Skin of body (tissue), 3 donors: Measurements from ENCODE around the gene ATP2C1. TPM values are rescaled to one million over a fixed set of nuclear protein-coding genes. Genes with fewer than 3 reads are reported as not detected.
"Not testable (repeated sequence)": the region's sequence is repeated elsewhere in the genome, so short reads cannot be mapped to it uniquely, and the experiment has no call there.

ENCODE experiments used
- DNase-seq: peaks from one replicate; lab custom pipeline; 2025; lab: John Stamatoyannopoulos, UW
- small RNA-seq: library from RNA; depleted of rRNA; stranded (forward); fragments of <200 nt; gene quantifications from one replicate; pipeline ENCODE3, GENCODE V24; 2014; ENCODE audit warnings: low replicate concordance
- total RNA-seq: library from RNA; depleted of rRNA; stranded (reverse); fragments of >200 nt; gene quantifications from one replicate; pipeline ENCODE4 v1.2.3, GENCODE V29; 2014

The ATP2C1 gene
- total RNA-seq, 1 donor from 2014 or later = 104 TPM

DNA sequence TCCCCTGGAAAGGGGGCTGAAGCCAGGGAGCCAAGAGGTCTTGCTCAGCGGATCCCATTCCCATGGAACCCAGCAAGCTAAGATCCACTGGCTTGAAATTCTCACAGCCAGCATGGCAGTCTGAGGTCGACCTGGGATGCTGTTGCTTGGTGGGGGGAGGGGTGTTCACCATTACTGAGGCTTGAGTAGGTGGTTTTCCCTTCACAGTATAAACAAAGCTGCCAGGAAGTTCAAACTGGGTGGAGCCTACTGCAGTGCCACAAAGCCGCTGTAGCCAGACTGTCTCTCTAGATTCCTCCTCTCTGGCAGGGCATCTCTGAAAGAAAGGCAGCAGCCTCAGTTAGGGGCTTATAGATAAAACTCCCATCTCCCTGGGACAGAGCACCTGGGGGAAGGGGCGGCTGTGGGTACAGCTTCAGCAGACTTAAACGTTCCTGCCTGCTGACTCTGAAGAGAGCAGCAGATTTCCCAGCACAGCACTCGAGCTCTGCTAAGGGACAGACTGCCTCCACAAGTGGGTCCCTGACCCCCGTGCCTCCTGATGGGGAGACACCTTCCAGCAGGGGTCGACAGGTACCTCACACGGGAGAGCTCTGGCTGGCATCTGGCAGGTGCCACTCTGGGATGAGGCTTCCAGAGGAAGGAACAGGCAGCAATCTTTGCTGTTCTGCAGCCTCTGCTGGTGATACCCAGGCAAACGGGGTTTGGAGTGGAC is 148.5 kb downstream of the ATP2C1 start:
- DNase-seq = not testable (repeated sequence)

DNA sequence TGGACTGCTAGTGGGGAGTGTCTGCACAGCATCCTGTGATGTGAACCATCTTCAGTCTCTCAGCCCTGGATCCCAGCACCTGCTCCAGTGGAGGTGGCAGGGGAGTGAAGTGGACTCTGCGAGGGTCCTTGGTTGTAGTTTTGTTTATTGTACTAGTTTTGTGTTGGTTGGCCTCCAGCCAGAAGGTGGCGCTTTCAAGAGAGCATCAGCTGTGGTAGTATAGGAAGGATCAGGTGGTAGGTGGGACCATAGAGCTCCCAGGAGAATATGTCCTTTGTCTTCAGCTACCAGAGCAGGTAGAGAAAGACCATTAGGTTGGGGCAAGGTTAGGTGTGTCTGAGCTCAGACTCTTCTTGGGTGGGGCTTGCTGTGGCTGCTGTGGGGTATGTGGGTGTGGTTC is 153.7 kb downstream of the ATP2C1 start:
- no peak for DNase-seq

DNA sequence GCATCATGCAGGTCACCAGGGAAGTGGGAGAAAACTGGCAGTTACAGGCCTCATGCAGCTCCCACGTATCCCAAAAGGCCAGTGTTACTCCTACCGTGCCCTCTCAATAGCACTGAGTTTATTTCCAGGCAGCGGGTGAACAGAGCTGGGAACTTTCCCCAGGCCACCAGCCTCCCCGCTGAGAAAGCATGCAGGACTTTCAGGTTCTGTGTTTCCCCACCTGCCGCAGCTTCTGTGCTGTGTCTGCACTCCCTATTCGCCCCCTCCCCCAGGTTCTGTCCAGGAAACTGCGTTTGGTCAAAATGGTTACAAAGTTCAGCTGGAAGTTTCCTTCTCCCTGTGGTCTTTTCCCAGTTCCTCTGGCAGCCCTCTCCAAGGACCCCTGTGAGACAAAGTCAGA is 154.1 kb downstream of the ATP2C1 start:
- DNase-seq = no peak

DNA sequence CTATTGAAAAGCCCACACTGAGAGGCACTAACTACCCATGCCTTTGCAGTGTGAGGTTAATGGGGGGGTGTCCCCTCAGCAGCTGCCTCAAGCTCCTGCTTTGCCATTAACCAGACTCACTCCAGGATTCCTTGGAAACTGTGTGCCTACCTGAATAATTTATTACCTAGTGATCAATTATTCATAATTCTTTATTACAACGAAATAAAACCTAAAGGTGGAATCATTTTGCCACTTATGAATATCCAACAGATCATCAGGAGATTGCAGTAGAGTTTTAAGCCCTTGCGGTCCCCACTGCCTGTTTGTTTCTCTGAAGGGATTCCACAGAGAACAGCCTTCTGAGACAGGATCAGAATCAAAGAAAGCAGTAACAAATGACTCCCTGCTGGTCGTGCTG is 156.1 kb downstream of the ATP2C1 start:
- DNase-seq = no peak

DNA sequence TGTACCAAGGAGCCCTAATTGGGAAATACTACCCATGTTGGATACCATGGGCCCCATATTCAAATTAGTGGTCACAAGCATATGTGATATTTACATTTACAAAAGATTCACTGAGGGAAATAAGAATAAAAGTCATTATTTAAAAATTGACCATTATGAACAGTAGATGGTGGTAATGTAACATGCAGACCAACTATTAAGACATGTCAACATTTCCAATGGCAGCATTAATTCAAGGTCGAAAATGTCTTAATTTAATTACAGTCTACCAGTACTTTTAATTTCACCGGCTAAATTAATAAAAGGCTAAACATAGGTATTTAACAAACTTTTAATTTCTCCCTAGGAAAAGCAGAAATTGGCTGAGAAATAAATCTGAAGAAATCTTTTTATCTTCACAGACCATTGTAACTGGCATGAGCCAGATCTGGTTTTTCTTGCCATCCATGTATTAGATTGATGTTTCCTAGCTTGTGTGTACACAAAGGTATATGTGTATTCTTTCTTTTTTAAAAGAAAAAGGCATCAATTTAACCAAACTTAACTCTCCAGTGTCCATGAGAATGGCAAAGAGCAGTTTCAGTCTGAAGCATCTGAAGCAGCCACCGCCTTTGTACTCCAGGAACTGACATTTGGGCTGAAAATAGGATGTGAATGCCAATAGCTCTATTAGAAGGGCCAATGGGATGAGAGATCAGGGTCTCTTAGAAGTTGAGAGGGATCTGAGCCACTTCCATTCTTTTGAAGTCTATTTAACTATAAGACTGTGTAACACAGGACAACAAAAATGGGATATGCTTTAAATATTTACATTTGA is 159.4 kb downstream of the ATP2C1 start:
- no peak for DNase-seq

Small RNAs within 50 kb of the gene (small RNA-seq; reads per million reads assigned to genes)
- gene RF00019 = not detected

Other genes with a start within 250 kb of the ATP2C1 start
- gene PIK3R4, start 147.3 kb upstream of the ATP2C1 start, total RNA-seq = 30.2 TPM
- gene ASTE1, start 132.7 kb downstream of the ATP2C1 start, total RNA-seq = 8.9 TPM
- gene NEK11, start 132.8 kb downstream of the ATP2C1 start, total RNA-seq = 14.9 TPM